Lung (tissue), 12 donors: ENCODE data around the gene ZNF710. TPM values are rescaled to one million over a fixed set of nuclear protein-coding genes. Genes with fewer than 3 reads are reported as not detected.
"Not testable (repeated sequence)": the region's sequence is repeated elsewhere in the genome, so short reads cannot be mapped to it uniquely, and the experiment has no call there.

Experiments used
- ATAC-seq: fragments of 200-7000 bp; cut with Tn5 transposase; one replicate; pipeline ENCODE4 v1.9.1; 2020; ENCODE audit warnings: moderate number of reproducible peaks; ENCODE audit not compliant: insufficient read depth, low FRiP score
- DNase-seq, 3 donors: peaks; one replicate each; pipeline ENCODE4 v3.0.0-alpha.2; 2013 to 2017
- H3K27ac ChIP-seq, 2 donors: one replicate each; pipeline ENCODE4 v1.5.1; 2013; ENCODE audit warnings: mild to moderate bottlenecking in 2 of 2, moderate library complexity in 2 of 2, control low read depth in 1 of 2, inconsistent platforms in 1 of 2, low read depth in 1 of 2, low read length in 1 of 2
- H3K27me3 ChIP-seq, 3 donors: one replicate each; pipeline ENCODE4 v1.5.1; 2013; ENCODE audit warnings: low read length in 2 of 3; ENCODE audit not compliant: control insufficient read depth in 3 of 3, insufficient read depth in 3 of 3
- H3K36me3 ChIP-seq, 4 donors: one replicate each; pipeline ENCODE4 v1.5.1; 2013; ENCODE audit warnings: low read length in 4 of 4, mild to moderate bottlenecking in 1 of 4, moderate library complexity in 1 of 4; ENCODE audit not compliant: control insufficient read depth in 4 of 4, insufficient read depth in 4 of 4
- H3K4me1 ChIP-seq, 5 donors: one replicate each; pipeline ENCODE4 v1.5.1; 2013; ENCODE audit warnings: low read length in 5 of 5, mild to moderate bottlenecking in 2 of 5, moderate library complexity in 1 of 5; ENCODE audit not compliant: control insufficient read depth in 5 of 5, insufficient read depth in 5 of 5
- H3K4me3 ChIP-seq: one replicate; pipeline ENCODE4 v1.5.1; 2013; ENCODE audit warnings: mild to moderate bottlenecking, control low read depth, moderate library complexity
- H3K9ac ChIP-seq, 2 donors: one replicate each; pipeline ENCODE4 v1.5.1; 2013; ENCODE audit warnings: low read length in 2 of 2, control low read depth in 1 of 2; ENCODE audit not compliant: insufficient read depth in 1 of 2
- H3K9me3 ChIP-seq, 4 donors: one replicate each; pipeline ENCODE4 v1.5.1; 2013; ENCODE audit warnings: low read length in 3 of 4, mild to moderate bottlenecking in 1 of 4, moderate library complexity in 1 of 4; ENCODE audit not compliant: control insufficient read depth in 4 of 4, insufficient read depth in 3 of 4
- WGBS, 2 donors: extraction: QIAGEN DNeasy Blood & Tissue Kit; methylation state at CpG; one replicate each; pipeline ENCODE4 v1.1.7; 2013; 5-methylcytosine and 5-hydroxymethylcytosine counted together
- polyA plus RNA-seq, 2 donors: library from polyadenylated mRNA; stranded (reverse); fragments of 200-250 nt; gene quantifications; one replicate each; pipeline ENCODE4 v1.2.1, GENCODE V29; 2013
- total RNA-seq, 2 donors: library from RNA; depleted of rRNA in 1 of 2; stranded (reverse); fragments of >200 nt in 1 of 2; gene quantifications; one replicate each; pipeline ENCODE4 v1.2.1, GENCODE V29; 2014 to 2021
- TF ChIP-seq, protein P1 (sequence below): IDR thresholded peaks from 2 replicates; pipeline ENCODE4 v1.5.1; 2012; ENCODE audit warnings: mild to moderate bottlenecking; ENCODE audit errors: control extremely low read depth, extremely low read depth
- donor health status: control.
- donor health status: control.
- donor health status: Bipolar disorder and iron deficiency.
- donor health status: healthy.
- donor health status: DM: yes; HTN: yes; CAD: no.

ZNF710 gene
- total and polyA plus RNA-seq, 4 donors = 19.6 to 49.1 (median 38.6) TPM

- Histone ChIP-seq H3K4me3 (no peak overlapping the region), H3K9me3 (no peaks in the 10 kb centered on the region), H3K36me3 (peaks cover 0 to 19% (median 13%) of the 10 kb centered on the region in 4 donors), H3K27ac (peak overlapping the region in 1 of 2 donors; percentile 32), H3K9ac (no peak overlapping the region), H3K27me3 (no peaks in the 10 kb centered on the region), H3K4me1 (peaks cover 3 to 34% (median 19%) of the 10 kb centered on the region in 5 donors)
- WGBS, 2 donors = 95 to 97% methylated on average over 53 to 55 of the region's 55 CpGs
- ATAC-seq (no peak), DNase-seq (no peak)
- TF ChIP-seq, protein P1, sequence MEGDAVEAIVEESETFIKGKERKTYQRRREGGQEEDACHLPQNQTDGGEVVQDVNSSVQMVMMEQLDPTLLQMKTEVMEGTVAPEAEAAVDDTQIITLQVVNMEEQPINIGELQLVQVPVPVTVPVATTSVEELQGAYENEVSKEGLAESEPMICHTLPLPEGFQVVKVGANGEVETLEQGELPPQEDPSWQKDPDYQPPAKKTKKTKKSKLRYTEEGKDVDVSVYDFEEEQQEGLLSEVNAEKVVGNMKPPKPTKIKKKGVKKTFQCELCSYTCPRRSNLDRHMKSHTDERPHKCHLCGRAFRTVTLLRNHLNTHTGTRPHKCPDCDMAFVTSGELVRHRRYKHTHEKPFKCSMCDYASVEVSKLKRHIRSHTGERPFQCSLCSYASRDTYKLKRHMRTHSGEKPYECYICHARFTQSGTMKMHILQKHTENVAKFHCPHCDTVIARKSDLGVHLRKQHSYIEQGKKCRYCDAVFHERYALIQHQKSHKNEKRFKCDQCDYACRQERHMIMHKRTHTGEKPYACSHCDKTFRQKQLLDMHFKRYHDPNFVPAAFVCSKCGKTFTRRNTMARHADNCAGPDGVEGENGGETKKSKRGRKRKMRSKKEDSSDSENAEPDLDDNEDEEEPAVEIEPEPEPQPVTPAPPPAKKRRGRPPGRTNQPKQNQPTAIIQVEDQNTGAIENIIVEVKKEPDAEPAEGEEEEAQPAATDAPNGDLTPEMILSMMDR = no peak
Measured at GRCh38 chr15:90067181-90067952, 66.2 kb downstream of the ZNF710 start.

DNA sequence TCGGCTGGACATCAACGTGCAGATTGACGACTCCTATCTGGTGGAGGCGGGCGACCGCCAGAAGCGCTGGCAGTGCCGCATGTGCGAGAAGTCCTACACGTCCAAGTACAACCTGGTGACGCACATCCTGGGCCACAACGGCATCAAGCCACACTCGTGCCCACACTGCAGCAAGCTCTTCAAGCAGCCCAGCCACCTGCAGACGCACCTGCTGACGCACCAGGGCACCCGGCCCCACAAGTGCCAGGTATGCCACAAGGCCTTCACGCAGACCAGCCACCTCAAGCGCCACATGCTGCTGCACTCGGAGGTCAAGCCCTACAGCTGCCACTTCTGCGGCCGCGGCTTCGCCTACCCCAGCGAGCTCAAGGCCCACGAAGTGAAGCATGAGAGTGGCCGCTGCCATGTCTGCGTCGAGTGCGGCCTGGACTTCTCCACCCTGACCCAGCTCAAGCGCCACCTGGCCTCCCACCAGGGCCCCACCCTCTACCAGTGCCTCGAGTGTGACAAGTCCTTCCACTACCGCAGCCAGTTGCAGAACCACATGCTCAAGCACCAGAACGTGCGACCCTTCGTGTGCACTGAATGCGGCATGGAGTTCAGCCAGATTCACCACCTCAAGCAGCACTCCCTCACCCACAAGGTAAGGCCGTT is 67.0 kb downstream of the ZNF710 start:
- Histone ChIP-seq H3K27ac (no peak overlapping the region), H3K4me1 (peaks cover 3 to 26% (median 11%) of the 10 kb centered on the region in 5 donors), H3K27me3 (no peaks in the 10 kb centered on the region), H3K9me3 (no peaks in the 10 kb centered on the region), H3K9ac (no peak overlapping the region), H3K36me3 (peaks cover 0 to 26% (median 16%) of the 10 kb centered on the region in 4 donors), H3K4me3 (no peak overlapping the region)
- WGBS, 2 donors = 92 to 95% methylated on average over 37 of the region's 37 CpGs
- TF ChIP-seq, protein P1 = no peak
- ATAC-seq = no peak
- DNase-seq = no peak

DNA sequence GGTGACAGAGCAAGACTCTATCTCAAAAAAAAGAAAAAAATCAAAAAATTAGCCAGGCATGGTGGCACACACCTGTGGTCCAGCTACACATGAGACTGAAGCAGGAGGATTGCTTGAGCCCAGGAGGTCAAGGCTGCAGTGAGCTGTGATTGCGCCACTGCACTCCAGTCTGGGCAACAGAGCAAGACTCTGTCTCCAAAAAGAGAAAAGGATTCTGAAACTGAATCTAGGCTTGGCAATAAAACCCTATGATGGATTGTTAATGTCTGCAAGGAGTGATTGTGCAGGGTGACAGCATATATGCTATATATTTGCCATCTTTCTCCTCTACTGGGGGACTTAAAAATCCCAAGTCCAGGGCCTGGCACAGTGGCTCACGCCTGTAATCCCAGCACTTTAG is 69.5 kb downstream of the ZNF710 start:
- not testable (repeated sequence) for H3K27me3 ChIP-seq, H3K4me1 ChIP-seq, H3K9ac ChIP-seq, DNase-seq, H3K4me3 ChIP-seq, H3K27ac ChIP-seq, ATAC-seq, H3K9me3 ChIP-seq
- H3K36me3 ChIP-seq = peaks cover 0 to 36% (median 29%) of the 10 kb centered on the region in 4 donors
- 92 to 95% methylated on average over 2 of the region's 2 CpGs for WGBS, 2 donors

- DNase-seq (peak; percentile 83 to 90 (median 89)), ATAC-seq (peak; percentile 54)
- Histone ChIP-seq H3K36me3 (peaks cover 0 to 42% (median 34%) of the 10 kb centered on the region in 4 donors), H3K27me3 (no peaks in the 10 kb centered on the region), H3K4me1 (peaks cover 0 to 6% (median 0%) of the 10 kb centered on the region in 5 donors), H3K9ac (no peak overlapping the region), H3K9me3 (no peaks in the 10 kb centered on the region), H3K27ac (no peak overlapping the region), H3K4me3 (no peak overlapping the region)
- TF ChIP-seq, protein P1 = peak; percentile 85
- 44 to 45% methylated on average over 5 of the region's 5 CpGs for WGBS, 2 donors
Measured at GRCh38 chr15:90071220-90071807, 70.2 kb downstream of the ZNF710 start.
